Measurements from ENCODE around the gene XCL1.

DNA sequence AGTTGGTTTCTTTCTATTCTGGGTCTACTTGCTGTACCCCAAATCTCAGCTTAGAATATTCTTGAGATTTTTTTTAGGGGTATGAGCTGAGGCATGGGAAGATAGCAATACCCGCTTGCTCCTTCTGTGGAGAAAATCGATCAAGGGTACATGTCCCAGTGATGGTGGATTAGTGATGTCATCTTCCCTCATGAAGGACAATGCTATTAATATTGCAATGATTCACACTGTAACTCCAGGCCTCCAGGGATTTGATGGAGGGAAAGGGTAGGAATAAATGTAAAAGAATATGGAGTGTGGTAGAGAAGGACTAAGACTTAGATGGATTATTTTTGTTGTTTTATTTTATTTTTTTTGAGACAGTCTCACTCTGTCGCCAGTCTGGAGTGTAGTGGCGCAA, 47.4 kb downstream of the XCL1 start:
- TF ChIP-seq SIN3A (IDR thresholded peaks at IDR 0.05; ENCODE audit: borderline replicate concordance, insufficient read depth, low read length) (no peak), POLR2AphosphoS5 (IDR thresholded peaks at IDR 0.05; ENCODE audit: low read depth, low read length) (no peak), TAF1 (IDR thresholded peaks at IDR 0.05; ENCODE audit: borderline replicate concordance, insufficient read depth, low read length) (no peak)
- TF ChIP-seq, protein P1, sequence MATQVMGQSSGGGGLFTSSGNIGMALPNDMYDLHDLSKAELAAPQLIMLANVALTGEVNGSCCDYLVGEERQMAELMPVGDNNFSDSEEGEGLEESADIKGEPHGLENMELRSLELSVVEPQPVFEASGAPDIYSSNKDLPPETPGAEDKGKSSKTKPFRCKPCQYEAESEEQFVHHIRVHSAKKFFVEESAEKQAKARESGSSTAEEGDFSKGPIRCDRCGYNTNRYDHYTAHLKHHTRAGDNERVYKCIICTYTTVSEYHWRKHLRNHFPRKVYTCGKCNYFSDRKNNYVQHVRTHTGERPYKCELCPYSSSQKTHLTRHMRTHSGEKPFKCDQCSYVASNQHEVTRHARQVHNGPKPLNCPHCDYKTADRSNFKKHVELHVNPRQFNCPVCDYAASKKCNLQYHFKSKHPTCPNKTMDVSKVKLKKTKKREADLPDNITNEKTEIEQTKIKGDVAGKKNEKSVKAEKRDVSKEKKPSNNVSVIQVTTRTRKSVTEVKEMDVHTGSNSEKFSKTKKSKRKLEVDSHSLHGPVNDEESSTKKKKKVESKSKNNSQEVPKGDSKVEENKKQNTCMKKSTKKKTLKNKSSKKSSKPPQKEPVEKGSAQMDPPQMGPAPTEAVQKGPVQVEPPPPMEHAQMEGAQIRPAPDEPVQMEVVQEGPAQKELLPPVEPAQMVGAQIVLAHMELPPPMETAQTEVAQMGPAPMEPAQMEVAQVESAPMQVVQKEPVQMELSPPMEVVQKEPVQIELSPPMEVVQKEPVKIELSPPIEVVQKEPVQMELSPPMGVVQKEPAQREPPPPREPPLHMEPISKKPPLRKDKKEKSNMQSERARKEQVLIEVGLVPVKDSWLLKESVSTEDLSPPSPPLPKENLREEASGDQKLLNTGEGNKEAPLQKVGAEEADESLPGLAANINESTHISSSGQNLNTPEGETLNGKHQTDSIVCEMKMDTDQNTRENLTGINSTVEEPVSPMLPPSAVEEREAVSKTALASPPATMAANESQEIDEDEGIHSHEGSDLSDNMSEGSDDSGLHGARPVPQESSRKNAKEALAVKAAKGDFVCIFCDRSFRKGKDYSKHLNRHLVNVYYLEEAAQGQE (IDR thresholded peaks at IDR 0.05; ENCODE audit: insufficient read depth in 1 of 2, low read depth in 2 of 2, low read length in 2 of 2), result no peak
